GM21367 (cell line): Measurements from ENCODE around the gene GPANK1.
A peak's percentile ranks its signal among the peaks of the same experiment; 100 is the strongest.

Source experiments
- ATAC-seq: cut with Tn5 transposase; IDR thresholded peaks from one replicate; pipeline ENCODE4 v1.9.1; 2021; ENCODE audit not compliant: unreplicated experiment

GPANK1 gene

DNA sequence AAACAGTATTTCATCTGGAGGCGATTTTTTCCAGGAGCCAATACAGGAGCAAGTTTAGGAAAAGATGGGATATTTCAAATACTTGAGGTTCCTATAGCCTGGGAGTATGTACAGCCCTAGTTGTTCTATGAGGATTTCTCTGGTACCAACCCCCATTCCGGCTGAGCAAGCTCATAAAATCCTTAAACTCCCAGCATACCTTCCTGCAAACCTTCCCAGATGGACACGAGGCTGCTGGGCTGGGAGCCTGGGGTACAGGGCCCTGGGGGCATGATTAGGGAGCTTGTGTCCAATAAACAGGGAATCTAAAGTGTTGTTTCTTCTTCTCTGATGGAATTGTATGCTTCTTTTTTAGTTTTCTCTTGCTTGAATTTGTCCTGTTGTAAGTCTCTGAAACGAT is 42.8 kb downstream of the GPANK1 start:
- ATAC-seq, result no peak

DNA sequence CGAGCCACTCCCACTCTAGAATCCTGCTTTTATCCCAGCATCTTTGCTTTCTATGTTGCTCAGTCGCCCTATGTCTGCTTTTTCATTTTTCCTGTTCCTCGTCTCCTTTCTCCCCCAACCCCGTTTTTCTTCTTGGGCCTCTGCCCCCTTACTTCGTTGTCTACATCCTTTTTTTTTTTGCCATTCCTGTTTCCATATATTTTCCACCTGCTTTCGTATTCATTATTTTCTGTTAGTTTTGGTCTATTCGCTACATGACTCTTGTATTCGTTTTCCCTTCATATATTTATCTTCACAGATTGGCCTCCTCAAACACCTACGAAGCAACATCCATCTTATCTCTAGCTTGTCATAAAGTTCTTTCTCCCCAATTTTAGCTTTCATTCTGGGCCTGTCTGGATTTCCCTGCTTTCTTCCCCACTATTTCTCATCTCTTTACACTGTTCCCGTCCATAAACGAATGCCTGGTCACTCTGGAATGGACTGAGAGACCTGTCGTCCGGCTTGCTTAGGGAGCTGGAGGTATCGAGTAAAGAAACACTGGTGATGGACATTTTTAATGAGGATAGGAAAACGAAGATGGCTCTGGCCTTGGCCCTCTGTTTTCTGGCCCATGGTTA is 43.4 kb downstream of the GPANK1 start:
- no peak for ATAC-seq

DNA sequence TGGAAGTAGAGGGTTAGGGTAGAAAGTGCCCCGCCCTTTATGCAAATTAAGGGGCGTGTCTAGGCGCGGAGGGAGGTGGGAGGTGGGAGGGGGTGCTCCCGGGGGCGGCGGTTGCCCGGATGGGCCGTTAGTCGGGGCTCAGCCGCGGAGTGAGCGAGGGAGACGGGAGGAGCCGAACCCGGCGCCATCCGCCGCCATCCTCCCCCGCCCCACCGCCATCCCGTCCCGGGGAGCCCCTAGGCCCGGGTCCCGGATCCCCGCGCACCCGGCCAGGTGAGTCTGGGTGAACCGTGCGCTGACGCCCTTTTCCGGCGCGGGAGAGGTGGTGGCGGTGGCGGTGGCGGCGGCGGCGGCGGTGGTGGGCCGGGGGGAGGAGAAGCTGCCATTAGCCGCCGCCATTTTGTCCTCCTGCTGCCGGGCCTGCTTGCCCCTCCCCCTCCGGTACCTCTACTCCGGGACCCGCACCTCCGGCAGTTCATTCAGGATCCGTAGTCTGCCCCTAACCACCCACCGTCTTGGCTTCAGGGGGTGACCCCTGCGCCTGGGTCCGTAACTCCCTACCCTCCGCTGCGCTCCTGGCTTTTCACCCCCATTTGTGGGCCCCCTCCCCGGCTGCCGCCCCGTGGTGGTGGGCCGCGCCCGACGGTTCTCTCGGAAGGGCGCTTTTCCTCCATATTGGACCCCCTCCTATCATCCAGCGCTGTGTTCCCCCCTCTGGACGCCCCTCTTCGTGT is 44.0 kb downstream of the GPANK1 start, which contains the start of gene PRRC2A:
TSS of gene PRRC2A (plus strand) at position 130 of the 734 bp plus-strand sequence. CDS start 2,075 bp downstream, outside the sequence.
- peak; percentile 19 for ATAC-seq

DNA sequence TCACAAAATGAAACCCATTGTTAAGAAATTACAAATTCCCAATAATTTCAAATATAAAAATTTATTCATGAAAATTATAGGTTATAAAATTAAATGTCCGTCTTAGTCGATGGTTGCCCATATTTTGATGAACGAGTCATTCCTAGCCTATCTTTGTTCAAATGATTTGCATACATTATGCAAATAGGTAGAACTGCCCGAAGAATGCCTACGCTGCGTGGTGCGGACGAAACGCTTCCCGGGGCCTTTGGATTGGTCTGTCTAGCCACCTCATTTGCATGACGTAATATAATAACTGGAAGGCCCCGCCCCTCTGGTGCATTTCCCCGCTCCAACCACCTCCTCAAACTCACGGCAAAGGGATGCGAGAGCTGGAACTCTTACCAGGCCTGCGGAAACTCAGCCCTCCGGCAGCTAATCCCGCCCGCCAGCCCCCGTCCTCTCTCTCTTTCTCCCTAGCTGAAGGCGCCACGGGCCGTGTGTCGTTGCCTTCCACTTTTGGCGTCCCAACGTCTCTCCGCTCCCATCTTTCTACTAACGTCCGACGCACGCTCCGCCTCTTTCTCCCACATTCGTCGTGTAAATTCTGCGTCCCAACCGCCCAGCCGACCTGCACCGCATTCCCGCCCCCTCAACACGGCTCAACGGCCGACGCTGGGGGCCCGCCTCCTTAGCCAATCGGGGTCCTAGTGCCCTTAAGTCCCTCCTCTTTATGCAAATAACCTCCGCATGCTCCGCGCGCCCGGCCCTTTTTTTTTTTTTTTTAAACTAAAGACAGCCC is 44.8 kb downstream of the GPANK1 start:
- peak; percentile 64 for ATAC-seq

DNA sequence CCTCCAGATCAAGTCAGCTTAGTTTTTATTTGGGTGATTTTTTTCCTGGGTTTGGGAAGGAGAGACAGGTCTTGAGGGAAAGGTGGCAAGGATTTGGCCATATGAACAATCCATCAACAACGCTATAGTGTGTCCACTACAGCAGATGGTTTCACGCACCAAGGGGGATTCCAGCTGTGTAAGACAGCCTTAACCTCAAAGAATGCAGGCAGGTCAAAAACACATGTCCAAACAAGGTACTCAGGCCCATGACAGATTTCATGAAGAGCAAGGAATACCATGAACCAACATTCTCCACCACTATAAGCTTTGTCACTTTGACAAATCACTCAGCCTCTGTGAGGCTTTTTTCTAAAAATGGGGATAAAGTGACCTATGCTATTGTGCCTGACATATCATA is 47.8 kb downstream of the GPANK1 start:
- ATAC-seq, result no peak

DNA sequence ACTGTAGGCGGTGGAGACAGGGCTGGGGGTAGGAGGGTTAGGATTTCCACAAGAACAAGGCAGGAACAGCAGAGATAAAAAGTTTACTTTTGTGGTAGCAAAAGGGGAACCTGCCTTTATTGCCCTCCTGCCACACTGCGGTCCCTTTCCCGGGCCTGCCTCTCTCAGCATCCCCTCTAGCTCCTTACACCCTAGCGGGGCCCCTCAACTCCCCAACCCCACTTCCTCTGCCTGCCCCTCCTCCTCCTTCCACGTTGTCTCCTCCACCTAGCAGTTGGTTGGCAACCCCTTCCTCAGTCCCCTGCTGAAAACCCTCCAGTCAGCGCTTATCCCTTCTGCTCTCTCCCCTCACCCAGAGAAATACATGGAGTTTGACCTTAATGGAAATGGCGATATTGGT is 49.0 kb downstream of the GPANK1 start:
- no peak for ATAC-seq

DNA sequence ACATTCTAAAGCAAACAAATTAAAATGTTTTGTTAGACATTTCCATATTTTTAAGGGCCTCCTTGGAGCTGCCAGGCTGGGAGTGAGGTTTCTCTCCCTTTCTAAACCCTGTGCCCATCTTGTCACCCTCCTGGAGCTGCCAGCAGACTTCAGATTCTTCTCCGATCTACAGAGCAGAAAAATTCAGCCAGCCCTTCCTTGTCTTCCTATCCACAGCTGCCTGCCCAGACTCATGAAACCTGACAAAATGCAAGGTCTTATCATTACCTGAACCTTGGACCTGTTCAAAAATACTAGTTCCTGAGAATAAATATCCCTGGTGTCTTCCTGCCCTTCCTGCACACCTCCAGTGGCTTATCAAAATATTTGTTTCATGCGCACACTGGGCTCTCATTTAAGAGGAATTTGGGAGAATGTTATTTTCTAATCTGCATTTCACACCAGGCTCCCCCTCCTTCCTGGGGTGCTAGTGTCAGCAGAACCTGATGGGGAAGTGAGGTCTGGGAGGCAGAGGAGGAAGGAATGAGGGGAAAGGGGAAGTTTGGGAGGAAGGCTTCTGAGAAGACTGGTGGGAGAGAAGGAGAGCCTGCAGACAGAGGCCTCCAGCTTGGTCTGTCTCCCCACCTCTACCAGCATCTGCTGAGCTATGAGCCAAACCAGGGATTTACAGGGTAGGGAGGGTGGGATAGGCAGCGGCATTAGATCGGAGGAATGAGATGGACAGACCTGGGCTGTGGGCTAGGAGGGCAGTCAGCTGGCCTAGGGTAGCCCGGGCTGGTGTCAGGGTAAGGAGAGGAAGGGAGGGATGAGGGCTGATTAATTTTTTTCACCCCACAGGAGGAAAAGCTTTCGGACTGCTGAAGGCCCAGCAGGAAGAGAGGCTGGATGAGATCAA is 49.9 kb downstream of the GPANK1 start, which contains the start of gene AIF1:
TSS of gene AIF1 (plus strand) at position 551 of the 895 bp plus-strand sequence. CDS start at position 647, 96 bp downstream.
- no peak for ATAC-seq

DNA sequence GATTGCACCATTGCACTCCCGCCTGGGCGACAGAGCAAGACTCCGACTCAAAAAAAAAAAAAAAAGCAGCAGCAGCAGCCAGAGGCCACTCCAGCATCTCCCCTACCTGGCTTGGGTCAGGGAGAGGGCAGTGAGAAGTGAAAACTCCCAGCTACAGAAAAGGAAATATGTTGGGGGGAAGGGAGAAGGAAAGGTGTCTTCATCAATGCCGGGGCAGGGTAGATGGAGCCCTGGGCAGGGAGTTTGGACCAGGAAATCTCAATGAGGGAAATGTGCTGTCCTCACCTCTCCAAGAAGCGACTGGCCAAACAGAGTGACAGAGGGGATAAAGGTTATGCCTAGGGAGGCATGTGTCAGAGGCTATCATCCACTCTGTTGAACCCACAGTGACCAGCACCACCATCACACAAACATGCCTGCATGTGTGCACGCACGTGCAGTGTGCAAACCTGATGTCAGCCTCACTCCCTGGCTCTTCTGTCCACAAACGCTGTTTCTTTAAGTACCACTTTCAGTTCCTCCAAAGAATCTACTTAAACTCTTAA is 50.6 kb downstream of the GPANK1 start:
- ATAC-seq, result no peak
